CD4-positive, alpha-beta T cell (primary cell): ENCODE results near the gene MAP3K14. TPM values are rescaled to one million over a fixed set of nuclear protein-coding genes. Genes with fewer than 3 reads are reported as not detected.

Experiments used
- ATAC-seq: fragments of 200-7000 bp; cut with Tn5 transposase; one replicate; pipeline ENCODE4 v1.10.0; 2022; ENCODE audit warnings: mild to moderate bottlenecking; ENCODE audit not compliant: poor library complexity
- CTCF ChIA-PET: fragments of 350-600 bp; sonication (Branson Sonifier 250); formaldehyde crosslinking; loops from one replicate; lab custom pipeline; 2021; ENCODE audit warnings: antibody characterized with exemption, inconsistent platforms; lab: Charles Lee
- POLR2A ChIA-PET: fragments of 350-600 bp; sonication (Branson Sonifier 250); formaldehyde crosslinking; loops from one replicate; lab custom pipeline; 2021; ENCODE audit warnings: antibody characterized with exemption, inconsistent platforms; lab: Charles Lee
- DNase-seq, 14 experiments: peaks; one replicate each; pipeline ENCODE4 v3.0.0-alpha.2; 2013 to 2020; ENCODE audit warnings: mixed read lengths in 2 of 14
- H3K27ac ChIP-seq, 2 donors: one replicate each; pipeline versions ENCODE4 v1.5.1 to v1.7.0; 2013; ENCODE audit warnings: low read length in 2 of 2, low read depth in 1 of 2, mild to moderate bottlenecking in 1 of 2
- H3K27me3 ChIP-seq, 2 experiments: 1 replicate in 1 of 2; 2 replicates in 1 of 2; pipeline versions ENCODE4 v1.6.1 to v1.7.0; 2013; ENCODE audit warnings: low read length in 2 of 2, control low read depth in 1 of 2, mild to moderate bottlenecking in 1 of 2, moderate library complexity in 1 of 2; ENCODE audit not compliant: insufficient read depth in 2 of 2, control insufficient read depth in 1 of 2
- H3K36me3 ChIP-seq: one replicate; pipeline ENCODE4 v1.6.1; 2013; ENCODE audit warnings: low read length, control low read depth; ENCODE audit not compliant: insufficient read depth
- H3K4me1 ChIP-seq: one replicate; pipeline ENCODE4 v1.6.1; 2013; ENCODE audit warnings: low read length, control low read depth; ENCODE audit not compliant: insufficient read depth
- H3K4me3 ChIP-seq: one replicate; pipeline ENCODE4 v1.5.1; 2013; ENCODE audit warnings: mild to moderate bottlenecking, low read length, moderate library complexity
- H3K9me3 ChIP-seq, 2 experiments: 1 replicate in 1 of 2; 2 replicates in 1 of 2; pipeline versions ENCODE4 v1.6.1 to v1.7.0; 2013; ENCODE audit warnings: low read length in 2 of 2, mild to moderate bottlenecking in 2 of 2, control low read depth in 1 of 2, moderate library complexity in 1 of 2; ENCODE audit not compliant: control insufficient read depth in 1 of 2, insufficient read depth in 1 of 2
- H3K27ac Mint-ChIP-seq: one replicate; pipeline ENCODE4 v1.8.0; 2020; ENCODE audit warnings: mixed read lengths
- H3K27me3 Mint-ChIP-seq: one replicate; pipeline ENCODE4 v1.8.0; 2021; ENCODE audit warnings: mixed read lengths
- H3K36me3 Mint-ChIP-seq: one replicate; pipeline ENCODE4 v1.8.0; 2021; ENCODE audit warnings: low read depth, mixed read lengths
- H3K4me1 Mint-ChIP-seq: one replicate; pipeline ENCODE4 v1.8.0; 2021; ENCODE audit warnings: low read depth, mixed read lengths
- H3K4me3 Mint-ChIP-seq: one replicate; pipeline ENCODE4 v1.8.0; 2020; ENCODE audit warnings: mild to moderate bottlenecking, mixed read lengths
- H3K9me3 Mint-ChIP-seq: one replicate; pipeline ENCODE4 v1.8.0; 2020; ENCODE audit warnings: mixed read lengths
- CTCF ChIP-seq: fragments of 200-600 bp; IDR thresholded peaks from one replicate; pipeline ENCODE4 v1.8.0; 2022; ENCODE audit warnings: antibody characterized with exemption, mild to moderate bottlenecking
- intact Hi-C, 2 experiments: fragments of 100-400 bp; cut with DNase I in 1 of 2; cut with micrococcal nuclease in 1 of 2; formaldehyde crosslinking; loops; one replicate each; pipeline versions ENCODE4 v1.15.1 to v1.9.0; 2023 to 2025; cut with DNase I, micrococcal nuclease
- total RNA-seq, 174 experiments: library from RNA in 2 of 174; stranded (reverse) in 2 of 174; gene quantifications; one replicate each; pipeline ENCODE4 v1.2.3 and lab custom pipeline; 2021 to 2026

Gene MAP3K14
- total RNA-seq, 2 experiments from 2014 or later: 41.4 to 46.5 TPM

GRCh38 chr17:45364531-45365390 lies 47.9 kb upstream of the MAP3K14 start:
- Mint-ChIP-seq H3K27ac (no peak overlapping the region), H3K9me3 (no peaks in the 10 kb centered on the region), H3K4me1 (no peaks in the 10 kb centered on the region), H3K4me3 (no peak overlapping the region), H3K36me3 (no peaks in the 10 kb centered on the region), H3K27me3 (peaks cover 35% of the 10 kb centered on the region)
- no peak overlapping the region for H3K4me3 ChIP-seq
- DNase-seq (peak in 1 of 14 experiments; percentile 19), ATAC-seq (no peak)
- no peaks in the 10 kb centered on the region for H3K4me1 ChIP-seq
- no peaks in the 10 kb centered on the region for H3K9me3 ChIP-seq
- no peak overlapping the region for H3K27ac ChIP-seq
- no peaks in the 10 kb centered on the region for H3K36me3 ChIP-seq
- POLR2A ChIA-PET: interaction anchor here (1.7 kb wide), 1 partner anchor 53 kb away, joined by 5 read pairs; no protein-coding TSS in a partner anchor
- intact Hi-C loops: no loop called here
- no peak for TF ChIP-seq CTCF
- H3K27me3 ChIP-seq: peaks cover 3 to 6% of the 10 kb centered on the region in 2 experiments
- CTCF ChIA-PET: interaction anchor here (1.3 kb wide), 1 partner anchor 81 kb away, joined by 3 read pairs; no protein-coding TSS in a partner anchor

- no peaks in the 10 kb centered on the region for H3K36me3 ChIP-seq
- no peak overlapping the region for H3K4me3 Mint-ChIP-seq
- H3K27me3 Mint-ChIP-seq: peaks cover 29% of the 10 kb centered on the region
- peak in 1 of 14 experiments; percentile 15 for DNase-seq
- intact Hi-C loops: no loop called here
- H3K27ac ChIP-seq: no peak overlapping the region
- TF ChIP-seq CTCF: no peak
- no peaks in the 10 kb centered on the region for H3K36me3 Mint-ChIP-seq
- H3K9me3 Mint-ChIP-seq: no peaks in the 10 kb centered on the region
- POLR2A ChIA-PET: no interaction called here
- no peak for ATAC-seq
- no peaks in the 10 kb centered on the region for H3K4me1 Mint-ChIP-seq
- CTCF ChIA-PET: interaction anchor here (1.3 kb wide), 1 partner anchor 80 kb away, joined by 3 read pairs; no protein-coding TSS in a partner anchor
- no peaks in the 10 kb centered on the region for H3K4me1 ChIP-seq
- peaks cover 3 to 6% of the 10 kb centered on the region in 2 experiments for H3K27me3 ChIP-seq
- H3K27ac Mint-ChIP-seq: no peak overlapping the region
- no peak overlapping the region for H3K4me3 ChIP-seq
- H3K9me3 ChIP-seq: no peaks in the 10 kb centered on the region
Measured at GRCh38 chr17:45363498-45363897, 46.7 kb upstream of the MAP3K14 start.

GRCh38 chr17:45361976-45362375 lies 45.2 kb upstream of the MAP3K14 start:
- H3K9me3 Mint-ChIP-seq: no peaks in the 10 kb centered on the region
- H3K4me3 ChIP-seq: no peak overlapping the region
- ATAC-seq (no peak), DNase-seq (peak in 1 of 14 experiments; percentile 22)
- H3K27me3 Mint-ChIP-seq: peaks cover 29% of the 10 kb centered on the region
- ChIA-PET POLR2A (no interaction called here), CTCF (no interaction called here)
- H3K27ac ChIP-seq: no peak overlapping the region
- H3K4me3 Mint-ChIP-seq: no peak overlapping the region
- H3K36me3 ChIP-seq: no peaks in the 10 kb centered on the region
- H3K4me1 ChIP-seq: no peaks in the 10 kb centered on the region
- no peaks in the 10 kb centered on the region for H3K4me1 Mint-ChIP-seq
- no peaks in the 10 kb centered on the region for H3K9me3 ChIP-seq
- no peaks in the 10 kb centered on the region for H3K36me3 Mint-ChIP-seq
- H3K27ac Mint-ChIP-seq: no peak overlapping the region
- intact Hi-C loops: no loop called here
- no peak for TF ChIP-seq CTCF
- H3K27me3 ChIP-seq: peaks cover 3 to 6% of the 10 kb centered on the region in 2 experiments
